Measurements from ENCODE around the gene ABLIM1. TPM values are rescaled to one million over a fixed set of nuclear protein-coding genes. Genes with fewer than 3 reads are reported as not detected.

The ABLIM1 gene
- total RNA-seq, 4 donors from 2014 or later: 193 to 248 (median 208) TPM

DNA sequence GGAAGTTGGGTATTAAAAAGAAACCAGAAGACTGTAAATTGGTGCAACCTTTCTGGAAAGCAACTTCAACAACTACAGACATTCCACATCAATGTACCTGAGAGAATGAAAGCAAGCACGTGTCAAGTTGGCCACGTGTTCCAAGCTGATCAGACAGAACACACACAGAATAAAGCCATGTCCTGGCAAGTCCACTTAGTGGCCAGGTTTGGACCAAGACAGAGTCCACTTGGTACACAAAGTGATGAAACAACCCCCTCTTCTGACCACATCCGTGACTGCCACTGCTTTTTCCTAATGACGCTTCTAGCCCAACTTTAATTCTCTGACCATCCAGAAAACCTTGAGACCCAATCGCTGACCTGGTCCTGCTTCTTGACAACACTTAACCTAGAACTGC is 109.4 kb downstream of the ABLIM1 start:
- TF ChIP-seq, protein P1, sequence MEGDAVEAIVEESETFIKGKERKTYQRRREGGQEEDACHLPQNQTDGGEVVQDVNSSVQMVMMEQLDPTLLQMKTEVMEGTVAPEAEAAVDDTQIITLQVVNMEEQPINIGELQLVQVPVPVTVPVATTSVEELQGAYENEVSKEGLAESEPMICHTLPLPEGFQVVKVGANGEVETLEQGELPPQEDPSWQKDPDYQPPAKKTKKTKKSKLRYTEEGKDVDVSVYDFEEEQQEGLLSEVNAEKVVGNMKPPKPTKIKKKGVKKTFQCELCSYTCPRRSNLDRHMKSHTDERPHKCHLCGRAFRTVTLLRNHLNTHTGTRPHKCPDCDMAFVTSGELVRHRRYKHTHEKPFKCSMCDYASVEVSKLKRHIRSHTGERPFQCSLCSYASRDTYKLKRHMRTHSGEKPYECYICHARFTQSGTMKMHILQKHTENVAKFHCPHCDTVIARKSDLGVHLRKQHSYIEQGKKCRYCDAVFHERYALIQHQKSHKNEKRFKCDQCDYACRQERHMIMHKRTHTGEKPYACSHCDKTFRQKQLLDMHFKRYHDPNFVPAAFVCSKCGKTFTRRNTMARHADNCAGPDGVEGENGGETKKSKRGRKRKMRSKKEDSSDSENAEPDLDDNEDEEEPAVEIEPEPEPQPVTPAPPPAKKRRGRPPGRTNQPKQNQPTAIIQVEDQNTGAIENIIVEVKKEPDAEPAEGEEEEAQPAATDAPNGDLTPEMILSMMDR (IDR thresholded peaks at IDR 0.05; ENCODE audit: low read depth): no peak

DNA sequence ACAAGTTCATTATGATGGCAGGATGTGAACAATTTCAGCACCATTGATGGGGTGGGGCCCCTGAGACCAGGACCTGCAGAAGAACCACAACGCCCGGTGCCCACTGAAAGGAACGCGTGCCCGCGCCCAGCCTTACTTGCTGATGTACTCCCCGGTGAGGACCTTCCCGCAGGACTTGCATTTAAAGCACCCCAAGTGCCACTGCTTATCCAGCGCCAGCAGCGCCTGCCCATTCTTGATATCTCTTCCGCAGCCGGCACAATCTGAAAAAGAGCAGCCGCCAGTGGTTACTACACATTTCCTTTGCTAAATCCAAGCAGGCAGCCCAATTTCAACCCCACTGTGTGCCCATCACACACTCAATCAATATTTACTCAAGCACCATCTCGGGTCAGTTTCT is 110.6 kb downstream of the ABLIM1 start:
- TF ChIP-seq, protein P1 (IDR thresholded peaks at IDR 0.05; ENCODE audit: low read depth): no peak

DNA sequence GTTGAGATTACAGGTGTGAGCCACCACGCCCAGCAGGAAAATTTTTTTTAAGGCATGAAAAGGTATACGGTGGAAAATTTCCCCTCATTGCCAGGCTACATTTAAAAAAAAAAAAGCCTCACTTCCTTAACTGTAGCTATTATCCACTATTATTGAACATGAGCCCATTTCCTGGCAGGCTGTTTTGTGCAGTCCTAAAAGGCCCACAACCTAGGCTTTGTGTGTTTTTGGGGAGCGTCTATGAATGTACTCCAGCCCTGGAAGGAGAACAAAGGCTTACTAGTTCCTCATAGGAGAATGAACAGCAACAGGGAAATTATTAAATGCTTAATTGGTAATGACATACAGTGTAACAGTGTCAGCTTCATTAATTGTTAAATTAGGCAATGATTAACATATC is 111.0 kb downstream of the ABLIM1 start:
- TF ChIP-seq, protein P1 (IDR thresholded peaks at IDR 0.05; ENCODE audit: low read depth): no peak

DNA sequence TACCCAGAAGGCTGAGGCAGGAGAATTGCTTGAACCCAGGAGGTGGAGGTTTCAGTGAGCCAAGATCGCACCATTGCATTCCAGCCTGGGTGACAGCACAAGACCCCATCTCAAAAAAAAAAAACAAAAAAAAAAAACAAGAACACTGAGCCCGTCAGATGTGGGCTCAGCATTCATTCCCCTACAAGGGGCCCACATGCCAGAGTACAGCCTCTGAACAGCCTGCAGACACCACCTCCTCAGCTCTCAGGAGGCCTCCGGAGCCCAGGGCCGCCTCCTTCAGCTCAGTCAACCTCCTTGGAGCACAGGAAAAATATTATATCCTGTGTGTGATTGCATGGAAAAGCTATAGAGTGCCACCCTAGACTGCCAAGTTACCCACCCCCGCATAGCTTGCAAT is 112.3 kb downstream of the ABLIM1 start:
- TF ChIP-seq, protein P1 (IDR thresholded peaks at IDR 0.05; ENCODE audit: low read depth): no peak

DNA sequence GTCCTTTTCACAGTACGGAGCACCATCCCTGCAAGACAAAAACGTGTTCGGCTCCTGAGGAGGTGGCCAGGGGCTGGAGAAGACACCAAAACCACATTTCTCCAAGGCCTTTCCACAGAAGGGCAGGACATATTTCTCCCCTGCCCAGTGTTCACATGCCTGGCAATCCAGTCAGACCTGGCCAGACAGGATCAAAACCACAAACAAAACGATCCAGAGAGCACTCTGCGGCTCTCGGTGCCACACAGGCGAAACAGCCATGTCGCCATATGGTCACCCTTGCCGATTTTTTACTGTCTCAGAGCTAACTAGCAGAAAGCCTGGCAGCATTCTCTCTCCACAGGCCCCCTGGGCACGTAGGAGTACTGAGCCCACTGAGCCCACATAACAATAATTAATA is 113.0 kb downstream of the ABLIM1 start:
- TF ChIP-seq, protein P1 (IDR thresholded peaks at IDR 0.05; ENCODE audit: low read depth): no peak

DNA sequence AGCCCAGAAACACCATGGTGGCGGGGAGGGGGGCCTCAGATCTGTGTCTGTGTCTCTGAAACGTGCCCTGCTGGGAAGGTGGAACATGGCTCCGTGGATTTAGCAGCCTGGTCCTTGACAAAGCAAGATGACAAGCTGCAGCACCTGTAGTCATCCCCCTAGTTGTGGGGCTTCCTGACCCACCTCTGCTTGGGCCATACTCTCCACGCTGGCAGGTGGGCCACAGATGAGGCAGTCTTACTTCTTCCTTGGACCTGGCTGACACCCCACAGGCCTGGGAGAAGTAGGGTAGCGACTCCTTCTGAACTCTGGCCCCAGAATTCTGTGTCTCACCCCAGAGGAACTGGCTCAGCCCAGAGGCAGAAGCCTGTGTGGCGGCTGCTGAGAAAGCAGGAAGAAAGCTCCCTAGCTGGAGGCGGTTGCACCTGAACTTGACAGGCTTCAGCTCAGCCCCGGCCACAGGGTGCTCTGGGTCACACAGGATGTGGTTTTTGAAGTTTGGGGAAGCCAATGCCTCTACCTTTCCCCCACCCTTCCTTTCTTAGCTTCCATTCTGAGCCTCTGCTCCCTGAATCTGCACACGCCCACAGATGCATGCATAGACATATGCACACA is 113.9 kb downstream of the ABLIM1 start:
- TF ChIP-seq, protein P1 (IDR thresholded peaks at IDR 0.05; ENCODE audit: low read depth): no peak

DNA sequence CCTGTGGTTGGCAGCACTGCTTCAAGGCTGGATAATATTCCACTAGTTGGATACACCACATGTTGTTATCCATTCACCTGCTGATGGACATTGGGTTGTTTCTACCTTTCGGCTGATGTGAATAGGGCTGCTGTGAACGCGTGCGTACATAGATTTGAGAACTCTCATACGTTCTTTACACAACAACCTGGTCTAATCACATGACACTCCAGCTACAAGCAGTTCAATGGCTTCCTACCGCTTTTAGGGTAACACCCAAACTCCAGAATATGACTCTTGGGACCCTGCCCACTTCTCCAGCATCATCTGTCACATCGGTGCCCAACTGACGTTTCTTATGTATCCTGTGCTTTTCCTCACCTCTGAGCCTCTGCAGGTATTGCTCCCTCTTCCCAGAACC is 114.6 kb downstream of the ABLIM1 start:
- TF ChIP-seq, protein P1 (IDR thresholded peaks at IDR 0.05; ENCODE audit: low read depth): no peak

Measured in subcutaneous adipose tissue (tissue), 4 donors.